ENCODE results near the gene TEX22.

The TEX22 gene

GRCh38 chr14:105385698-105386365, 12.5 kb upstream of the TEX22 start:
- DNase-seq, result no peak

GRCh38 chr14:105386581-105387529, 11.5 kb upstream of the TEX22 start:
- no peak for DNase-seq

GRCh38 chr14:105387530-105387922, 10.8 kb upstream of the TEX22 start:
- no peak for DNase-seq

- no peak for DNase-seq
These were observed 10.0 kb upstream of the TEX22 start for GRCh38 chr14:105388110-105388951.

GRCh38 chr14:105388976-105389375, 9.4 kb upstream of the TEX22 start:
- DNase-seq, result no peak

- DNase-seq, result no peak
These were observed 8.8 kb upstream of the TEX22 start for GRCh38 chr14:105389534-105389933.

- DNase-seq, result no peak
These were observed 8.1 kb upstream of the TEX22 start for GRCh38 chr14:105389976-105390848.

- no peak for DNase-seq
These were observed 7.4 kb upstream of the TEX22 start for GRCh38 chr14:105390849-105391500.

GRCh38 chr14:105391541-105391940, 6.8 kb upstream of the TEX22 start:
- no peak for DNase-seq

GRCh38 chr14:105392131-105393090, 5.9 kb upstream of the TEX22 start:
- no peak for DNase-seq

- no peak for DNase-seq
These were observed 5.2 kb upstream of the TEX22 start for GRCh38 chr14:105393151-105393550.

GRCh38 chr14:105394714-105395537, 3.4 kb upstream of the TEX22 start:
- DNase-seq, result no peak

- no peak for DNase-seq
These were observed 2.8 kb upstream of the TEX22 start for GRCh38 chr14:105395538-105395854.

GRCh38 chr14:105397350-105397931, 897 bp upstream of the TEX22 start:
- no peak for DNase-seq

GRCh38 chr14:105398726-105399465, 558 bp downstream of the TEX22 start:
- DNase-seq, result peak; percentile 16

GRCh38 chr14:105399466-105399775, 1.1 kb downstream of the TEX22 start:
- no peak for DNase-seq

GRCh38 chr14:105400016-105400415, 1.7 kb downstream of the TEX22 start:
- no peak for DNase-seq

GRCh38 chr14:105401699-105402098, 3.4 kb downstream of the TEX22 start:
- DNase-seq, result no peak

- no peak for DNase-seq
These were observed 10.3 kb downstream of the TEX22 start for GRCh38 chr14:105408592-105408991.
